Neural cell (in vitro differentiated cells): ENCODE results near the gene KIF1C. TPM values are rescaled to one million over a fixed set of nuclear protein-coding genes. Genes with fewer than 3 reads are reported as not detected.

Experiments used
- H2AFZ ChIP-seq: fragments of 200-600, 300-800 bp; sonication (generic), shearing (Covaris generic); 2 replicates; pipeline ENCODE4 v1.6.0; 2014; ENCODE audit warnings: low read depth, mild to moderate bottlenecking, antibody characterized with exemption, low read length, moderate library complexity
- H3F3A ChIP-seq: fragments of 200-600 bp; shearing (Covaris generic); 2 replicates; pipeline ENCODE4 v1.6.1; 2016; ENCODE audit warnings: mild to moderate bottlenecking, moderate library complexity, mixed read lengths, antibody characterized with exemption, low read length; ENCODE audit not compliant: insufficient read depth, poor library complexity, severe bottlenecking
- H3K27ac ChIP-seq: fragments of 200-600, 300-800 bp; sonication (generic), shearing (Covaris generic); 2 replicates; pipeline ENCODE4 v1.5.1; 2014; ENCODE audit warnings: mild to moderate bottlenecking, low read length, moderate library complexity
- H3K27me3 ChIP-seq: fragments of 300-800, 200-600 bp; sonication (generic), shearing (Covaris generic); 2 replicates; pipeline ENCODE4 v1.6.0; 2014; ENCODE audit warnings: mild to moderate bottlenecking, low read depth, low read length, moderate library complexity; ENCODE audit not compliant: insufficient read depth
- H3K36me3 ChIP-seq: fragments of 300-800, 200-600 bp; sonication (generic), shearing (Covaris generic); 2 replicates; pipeline ENCODE4 v1.5.1; 2014; ENCODE audit warnings: mild to moderate bottlenecking, antibody characterized with exemption, low read length, moderate library complexity; ENCODE audit not compliant: insufficient read depth
- H3K4me2 ChIP-seq: fragments of 300-800, 200-600 bp; sonication (generic), shearing (Covaris generic); 2 replicates; pipeline ENCODE4 v1.6.0; 2014; ENCODE audit warnings: mild to moderate bottlenecking, low read length
- H3K4me3 ChIP-seq: fragments of 300-800, 200-600 bp; sonication (generic), shearing (Covaris generic); 2 replicates; pipeline ENCODE4 v1.5.1; 2014; ENCODE audit warnings: mild to moderate bottlenecking, low read length, moderate library complexity
- H3K79me2 ChIP-seq: fragments of 200-600 bp; shearing (Covaris generic); replicated peaks from 2 replicates; pipeline ENCODE4 v1.6.0; 2014; ENCODE audit warnings: mild to moderate bottlenecking, low read length, moderate library complexity; ENCODE audit not compliant: insufficient read depth
- H3K9ac ChIP-seq: fragments of 300-800, 200-600 bp; sonication (generic), shearing (Covaris generic); 2 replicates; pipeline ENCODE4 v1.6.1; 2016; ENCODE audit warnings: mild to moderate bottlenecking, low read length, mixed read lengths
- H3K9me2 ChIP-seq: fragments of 200-600 bp; shearing (Covaris generic); 2 replicates; pipeline ENCODE4 v1.6.1; 2016; ENCODE audit warnings: mild to moderate bottlenecking, low read length, mixed read lengths; ENCODE audit not compliant: insufficient read depth
- H3K9me3 ChIP-seq: fragments of 200-600, 300-800 bp; sonication (generic), shearing (Covaris generic); 2 replicates; pipeline ENCODE4 v1.6.1; 2016; ENCODE audit warnings: mild to moderate bottlenecking, mixed run types, low read length, moderate library complexity, mixed read lengths
- H4K20me1 ChIP-seq: fragments of 200-600 bp; shearing (Covaris generic); 2 replicates; pipeline ENCODE4 v1.6.1; 2016; ENCODE audit warnings: mild to moderate bottlenecking, mixed run types; ENCODE audit not compliant: insufficient read depth
- CTCF ChIP-seq: fragments of 450-650 bp; IDR thresholded peaks from 2 replicates; pipeline ENCODE4 v1.5.1; 2014; ENCODE audit warnings: antibody characterized with exemption, mild to moderate bottlenecking, moderate library complexity; ENCODE audit not compliant: poor library complexity, severe bottlenecking
- EP300 ChIP-seq: fragments of 450-650 bp; conservative IDR thresholded peaks from 2 replicates; pipeline ENCODE4 v1.6.1; 2014; ENCODE audit warnings: antibody characterized with exemption, mild to moderate bottlenecking, moderate library complexity; ENCODE audit not compliant: poor library complexity, severe bottlenecking
- EZH2 ChIP-seq: fragments of 200-600, 300-800 bp; shearing (Covaris generic), sonication (generic); IDR thresholded peaks from 2 replicates; pipeline ENCODE4 v1.6.1; 2014; ENCODE audit warnings: antibody characterized with exemption, low read length, borderline replicate concordance, mild to moderate bottlenecking; ENCODE audit not compliant: insufficient read depth, poor library complexity, severe bottlenecking
- MXI1 ChIP-seq: fragments of 450-650 bp; conservative IDR thresholded peaks from 2 replicates; pipeline ENCODE4 v1.6.1; 2014; ENCODE audit warnings: antibody characterized with exemption, mild to moderate bottlenecking; ENCODE audit not compliant: poor library complexity, severe bottlenecking
- POLR2AphosphoS5 ChIP-seq: IDR thresholded peaks from 2 replicates; pipeline ENCODE4 v1.6.1; 2012
- RAD21 ChIP-seq: fragments of 450-650 bp; conservative IDR thresholded peaks from 2 replicates; pipeline ENCODE4 v1.6.1; 2014; ENCODE audit warnings: antibody characterized with exemption, mild to moderate bottlenecking, moderate library complexity
- REST ChIP-seq: IDR thresholded peaks from 2 replicates; pipeline ENCODE4 v1.6.1; 2012; ENCODE audit warnings: borderline replicate concordance
- SMC3 ChIP-seq: fragments of 450-650 bp; conservative IDR thresholded peaks from 2 replicates; pipeline ENCODE4 v1.6.1; 2014; ENCODE audit warnings: antibody characterized with exemption, mild to moderate bottlenecking, moderate library complexity; ENCODE audit not compliant: poor library complexity
- TAF1 ChIP-seq: IDR thresholded peaks from 2 replicates; pipeline ENCODE4 v1.6.1; 2012; ENCODE audit warnings: low read depth
- polyA plus RNA-seq: library from polyadenylated mRNA; depleted of rRNA; stranded (reverse); fragments of >200 nt; gene quantifications from 2 replicates; pipeline ENCODE4 v1.2.3, GENCODE V29; 2014

The KIF1C gene
- polyA plus RNA-seq, 1 donor from 2014 or later = 8.3 TPM

GRCh38 chr17:4978726-4979125, 19.0 kb upstream of the KIF1C start:
- no peak overlapping the region for H3K4me2 ChIP-seq
- H3F3A ChIP-seq = no peaks in the 10 kb centered on the region
- no peaks in the 10 kb centered on the region for H3K79me2 ChIP-seq
- H3K27ac ChIP-seq = no peak overlapping the region
- TF ChIP-seq SMC3 (no peak), CTCF (no peak), RAD21 (no peak), EZH2 (no peak), POLR2AphosphoS5 (no peak), EP300 (no peak), MXI1 (no peak), TAF1 (no peak), REST (no peak)
- no peaks in the 10 kb centered on the region for H3K36me3 ChIP-seq
- H4K20me1 ChIP-seq = no peaks in the 10 kb centered on the region
- no peaks in the 10 kb centered on the region for H3K9me3 ChIP-seq
- no peaks in the 10 kb centered on the region for H3K27me3 ChIP-seq
- no peaks in the 10 kb centered on the region for H3K9me2 ChIP-seq
- no peak overlapping the region for H2AFZ ChIP-seq
- H3K9ac ChIP-seq = no peak overlapping the region
- H3K4me3 ChIP-seq = no peak overlapping the region

- H3K4me3 ChIP-seq = no peak overlapping the region
- H3K4me2 ChIP-seq = no peak overlapping the region
- H4K20me1 ChIP-seq = no peaks in the 10 kb centered on the region
- no peaks in the 10 kb centered on the region for H3K79me2 ChIP-seq
- no peaks in the 10 kb centered on the region for H3F3A ChIP-seq
- no peaks in the 10 kb centered on the region for H3K36me3 ChIP-seq
- H2AFZ ChIP-seq = no peak overlapping the region
- H3K27me3 ChIP-seq = no peaks in the 10 kb centered on the region
- TF ChIP-seq RAD21 = peak; percentile 65
- peak; percentile 74 for TF ChIP-seq CTCF
- TF ChIP-seq EP300 = no peak
- TF ChIP-seq EZH2 = no peak
- peak; percentile 79 for TF ChIP-seq SMC3
- H3K9me2 ChIP-seq = no peaks in the 10 kb centered on the region
- no peak overlapping the region for H3K27ac ChIP-seq
- no peak overlapping the region for H3K9ac ChIP-seq
- H3K9me3 ChIP-seq = no peaks in the 10 kb centered on the region
These were observed 17.0 kb upstream of the KIF1C start for GRCh38 chr17:4980644-4981216.
